Ovary (tissue), 3 donors: ENCODE results near the gene MAGEB6B.
"Not testable (repeated sequence)": the region's sequence is repeated elsewhere in the genome, so short reads cannot be mapped to it uniquely, and the experiment has no call there.

ENCODE experiments used
- EP300 ChIP-seq: sonication (generic); formaldehyde crosslinking; IDR thresholded peaks from one replicate; pipeline ENCODE4 v1.6.1; 2017; ENCODE audit warnings: antibody characterized with exemption
- POLR2A ChIP-seq: fragments of 450-650 bp; IDR thresholded peaks from one replicate; pipeline ENCODE4 v1.6.1; 2017; ENCODE audit warnings: antibody characterized with exemption, mild to moderate bottlenecking, moderate library complexity
- TF ChIP-seq, protein P1 (sequence below), 3 donors: fragments of 450-650 bp in 2 of 3; fragments of 200-600 bp in 1 of 3; IDR thresholded peaks; one replicate each; pipeline versions ENCODE4 v1.5.1 to v1.8.0; 2016 to 2022; ENCODE audit warnings: antibody characterized with exemption in 3 of 3, mild to moderate bottlenecking in 1 of 3
- donor health status: DM: no; HTN: no; CAD: no.

DNA sequence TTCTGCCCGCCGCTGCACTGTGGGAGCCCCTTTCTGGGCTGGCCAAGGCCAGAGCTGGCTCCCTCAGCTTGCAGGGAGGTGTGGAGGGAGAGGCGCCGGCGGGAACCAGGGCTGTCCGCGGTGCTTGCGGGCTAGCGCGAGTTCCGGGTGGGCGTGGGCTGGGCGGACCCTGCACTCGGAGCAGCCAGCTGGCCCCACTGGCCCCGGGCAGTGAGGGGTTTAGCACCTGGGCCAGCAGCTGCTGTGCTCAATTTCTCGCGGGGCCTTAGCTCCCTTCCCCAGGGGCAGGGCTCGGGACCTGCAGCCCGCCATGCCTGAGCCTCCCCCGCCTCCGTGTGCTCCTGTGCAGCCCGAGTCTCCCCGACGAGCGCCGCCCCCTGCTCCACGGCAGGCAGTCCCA is 44.3 kb downstream of the MAGEB6B start:
- TF ChIP-seq, protein P1, sequence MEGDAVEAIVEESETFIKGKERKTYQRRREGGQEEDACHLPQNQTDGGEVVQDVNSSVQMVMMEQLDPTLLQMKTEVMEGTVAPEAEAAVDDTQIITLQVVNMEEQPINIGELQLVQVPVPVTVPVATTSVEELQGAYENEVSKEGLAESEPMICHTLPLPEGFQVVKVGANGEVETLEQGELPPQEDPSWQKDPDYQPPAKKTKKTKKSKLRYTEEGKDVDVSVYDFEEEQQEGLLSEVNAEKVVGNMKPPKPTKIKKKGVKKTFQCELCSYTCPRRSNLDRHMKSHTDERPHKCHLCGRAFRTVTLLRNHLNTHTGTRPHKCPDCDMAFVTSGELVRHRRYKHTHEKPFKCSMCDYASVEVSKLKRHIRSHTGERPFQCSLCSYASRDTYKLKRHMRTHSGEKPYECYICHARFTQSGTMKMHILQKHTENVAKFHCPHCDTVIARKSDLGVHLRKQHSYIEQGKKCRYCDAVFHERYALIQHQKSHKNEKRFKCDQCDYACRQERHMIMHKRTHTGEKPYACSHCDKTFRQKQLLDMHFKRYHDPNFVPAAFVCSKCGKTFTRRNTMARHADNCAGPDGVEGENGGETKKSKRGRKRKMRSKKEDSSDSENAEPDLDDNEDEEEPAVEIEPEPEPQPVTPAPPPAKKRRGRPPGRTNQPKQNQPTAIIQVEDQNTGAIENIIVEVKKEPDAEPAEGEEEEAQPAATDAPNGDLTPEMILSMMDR (IDR thresholded peaks at IDR 0.05), result not testable (repeated sequence)
- not testable (repeated sequence) for TF ChIP-seq POLR2A, EP300
